OCI-LY1 (cell line): ENCODE data around the gene CREB3L4.

Experiments
- H2AFZ ChIP-seq: fragments of 200-600 bp; sonication (generic), shearing (Covaris generic); 2 replicates; pipeline ENCODE4 v1.6.0; 2014; ENCODE audit warnings: antibody characterized with exemption, mild to moderate bottlenecking, low read length
- H3F3A ChIP-seq: fragments of 200-600 bp; sonication (generic), shearing (Covaris generic); 2 replicates; pipeline ENCODE4 v1.6.0; 2014; ENCODE audit warnings: mild to moderate bottlenecking, antibody characterized with exemption, low read length, moderate library complexity; ENCODE audit not compliant: insufficient read depth
- H3K27ac ChIP-seq: fragments of 200-600 bp; sonication (generic); 2 replicates; pipeline ENCODE4 v1.5.1; 2014; ENCODE audit warnings: low read length, mixed run types, mild to moderate bottlenecking, low read depth; ENCODE audit not compliant: poor library complexity, severe bottlenecking
- H3K27me3 ChIP-seq: fragments of 200-600 bp; sonication (generic); 2 replicates; pipeline ENCODE4 v1.6.0; 2014; ENCODE audit warnings: antibody characterized with exemption, mild to moderate bottlenecking, low read length, moderate library complexity; ENCODE audit not compliant: insufficient read depth
- H3K36me3 ChIP-seq: fragments of 200-600 bp; sonication (generic); 2 replicates; pipeline ENCODE4 v1.6.1; 2014; ENCODE audit warnings: mild to moderate bottlenecking, antibody characterized with exemption, low read length, moderate library complexity, mixed read lengths; ENCODE audit not compliant: insufficient read depth
- H3K4me1 ChIP-seq: fragments of 200-600 bp; sonication (generic); 2 replicates; pipeline ENCODE4 v1.5.1; 2014; ENCODE audit warnings: mild to moderate bottlenecking, low read length, moderate library complexity; ENCODE audit not compliant: insufficient read depth, severe bottlenecking
- H3K4me2 ChIP-seq: fragments of 200-600 bp; sonication (generic), shearing (Covaris generic); 2 replicates; pipeline ENCODE4 v1.6.1; 2014; ENCODE audit warnings: low read length
- H3K4me3 ChIP-seq: fragments of 200-600 bp; sonication (generic); 2 replicates; pipeline ENCODE4 v1.5.1; 2014; ENCODE audit warnings: low read length, low read depth, mild to moderate bottlenecking, mixed read lengths; ENCODE audit not compliant: poor library complexity, severe bottlenecking
- H3K79me2 ChIP-seq: fragments of 200-600 bp; shearing (Covaris generic); 2 replicates; pipeline ENCODE4 v1.6.1; 2016; ENCODE audit warnings: mixed run types, low read length, mixed read lengths; ENCODE audit not compliant: insufficient read depth
- H3K9ac ChIP-seq: fragments of 200-600 bp; sonication (generic), shearing (Covaris generic); 2 replicates; pipeline ENCODE4 v1.6.1; 2014; ENCODE audit warnings: mild to moderate bottlenecking, low read length, mixed read lengths
- H3K9me2 ChIP-seq: fragments of 200-600 bp; sonication (generic), shearing (Covaris generic); 2 replicates; pipeline ENCODE4 v1.6.1; 2014; ENCODE audit warnings: low read depth, mild to moderate bottlenecking, low read length, mixed read lengths
- H3K9me3 ChIP-seq: fragments of 200-600 bp; shearing (Covaris generic); 2 replicates; pipeline ENCODE4 v1.6.1; 2014; ENCODE audit warnings: low read length, mixed read lengths
- H4K20me1 ChIP-seq: fragments of 200-600 bp; sonication (generic), shearing (Covaris generic); 2 replicates; pipeline ENCODE4 v1.6.0; 2016; ENCODE audit warnings: mild to moderate bottlenecking, low read length; ENCODE audit not compliant: insufficient read depth
- EZH2 ChIP-seq: fragments of 200-600 bp; sonication (generic), shearing (Covaris generic); IDR thresholded peaks from 2 replicates; pipeline ENCODE4 v1.8.0; 2017; ENCODE audit warnings: borderline replicate concordance, mixed run types, mild to moderate bottlenecking, antibody characterized with exemption, low read length, moderate library complexity, mixed read lengths
- TF ChIP-seq, protein P1 (sequence below): fragments of 200-600 bp; sonication (generic), shearing (Covaris generic); IDR thresholded peaks from 2 replicates; pipeline ENCODE4 v1.5.1; 2017; ENCODE audit warnings: mild to moderate bottlenecking, antibody characterized with exemption, low read length, moderate library complexity, mixed read lengths

The CREB3L4 gene

GRCh38 chr1:153953859-153954365 lies 13.8 kb upstream of the CREB3L4 start:
- H3K9me2 ChIP-seq = no peaks in the 10 kb centered on the region
- H4K20me1 ChIP-seq = no peaks in the 10 kb centered on the region
- H3K4me1 ChIP-seq = peaks cover 24% of the 10 kb centered on the region
- TF ChIP-seq, protein P1, sequence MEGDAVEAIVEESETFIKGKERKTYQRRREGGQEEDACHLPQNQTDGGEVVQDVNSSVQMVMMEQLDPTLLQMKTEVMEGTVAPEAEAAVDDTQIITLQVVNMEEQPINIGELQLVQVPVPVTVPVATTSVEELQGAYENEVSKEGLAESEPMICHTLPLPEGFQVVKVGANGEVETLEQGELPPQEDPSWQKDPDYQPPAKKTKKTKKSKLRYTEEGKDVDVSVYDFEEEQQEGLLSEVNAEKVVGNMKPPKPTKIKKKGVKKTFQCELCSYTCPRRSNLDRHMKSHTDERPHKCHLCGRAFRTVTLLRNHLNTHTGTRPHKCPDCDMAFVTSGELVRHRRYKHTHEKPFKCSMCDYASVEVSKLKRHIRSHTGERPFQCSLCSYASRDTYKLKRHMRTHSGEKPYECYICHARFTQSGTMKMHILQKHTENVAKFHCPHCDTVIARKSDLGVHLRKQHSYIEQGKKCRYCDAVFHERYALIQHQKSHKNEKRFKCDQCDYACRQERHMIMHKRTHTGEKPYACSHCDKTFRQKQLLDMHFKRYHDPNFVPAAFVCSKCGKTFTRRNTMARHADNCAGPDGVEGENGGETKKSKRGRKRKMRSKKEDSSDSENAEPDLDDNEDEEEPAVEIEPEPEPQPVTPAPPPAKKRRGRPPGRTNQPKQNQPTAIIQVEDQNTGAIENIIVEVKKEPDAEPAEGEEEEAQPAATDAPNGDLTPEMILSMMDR = no peak
- TF ChIP-seq EZH2 = no peak
- no peak overlapping the region for H3K4me2 ChIP-seq
- H3K27me3 ChIP-seq = no peaks in the 10 kb centered on the region
- no peaks in the 10 kb centered on the region for H3F3A ChIP-seq
- H3K27ac ChIP-seq = no peak overlapping the region
- H3K9me3 ChIP-seq = no peaks in the 10 kb centered on the region
- peaks cover 24% of the 10 kb centered on the region for H3K79me2 ChIP-seq
- no peak overlapping the region for H3K4me3 ChIP-seq
- H2AFZ ChIP-seq = no peak overlapping the region
- no peak overlapping the region for H3K9ac ChIP-seq
- H3K36me3 ChIP-seq = peaks cover 44% of the 10 kb centered on the region

- Histone ChIP-seq H3K9me2 (no peaks in the 10 kb centered on the region), H3K4me3 (no peak overlapping the region), H4K20me1 (no peaks in the 10 kb centered on the region), H3K9ac (no peak overlapping the region), H2AFZ (no peak overlapping the region), H3K9me3 (no peaks in the 10 kb centered on the region), H3K27ac (no peak overlapping the region), H3K36me3 (peaks cover 39% of the 10 kb centered on the region), H3K27me3 (no peaks in the 10 kb centered on the region), H3K79me2 (peaks cover 24% of the 10 kb centered on the region), H3K4me1 (peaks cover 26% of the 10 kb centered on the region), H3K4me2 (no peak overlapping the region), H3F3A (no peaks in the 10 kb centered on the region)
- TF ChIP-seq, protein P1 = no peak
- no peak for TF ChIP-seq EZH2
These were observed 12.9 kb upstream of the CREB3L4 start for GRCh38 chr1:153954826-153955225.

GRCh38 chr1:153956997-153957715 lies 10.5 kb upstream of the CREB3L4 start:
- H3K27ac ChIP-seq = peak overlapping the region; percentile 47
- TF ChIP-seq, protein P1 = no peak
- TF ChIP-seq EZH2 = no peak
- H3K9me2 ChIP-seq = no peaks in the 10 kb centered on the region
- no peaks in the 10 kb centered on the region for H3K9me3 ChIP-seq
- H3K4me3 ChIP-seq = peak overlapping the region; percentile 74
- H3K4me2 ChIP-seq = peak overlapping the region; percentile 86
- peaks cover 22% of the 10 kb centered on the region for H3K36me3 ChIP-seq
- peaks cover 24% of the 10 kb centered on the region for H3K79me2 ChIP-seq
- no peak overlapping the region for H2AFZ ChIP-seq
- H3F3A ChIP-seq = no peaks in the 10 kb centered on the region
- peak overlapping the region; percentile 79 for H3K9ac ChIP-seq
- no peaks in the 10 kb centered on the region for H4K20me1 ChIP-seq
- peaks cover 35% of the 10 kb centered on the region for H3K4me1 ChIP-seq
- H3K27me3 ChIP-seq = no peaks in the 10 kb centered on the region
